PC-9 (cell line): ENCODE results near the gene PLPP3. TPM values are rescaled to one million over a fixed set of nuclear protein-coding genes. Genes with fewer than 3 reads are reported as not detected.

Experiments used
- BruUV-seq: library from RNA; stranded (reverse); fragments of 400-500 nt; replicated peaks from 2 replicates; lab custom pipeline; 2021; lab: Mats Ljungman, UMichigan
- CTCF ChIA-PET: fragments of 300-600 bp; sonication (Branson Sonifier 250); formaldehyde crosslinking; loops from one replicate; lab custom pipeline; 2022; ENCODE audit warnings: antibody characterized with exemption; lab: Charles Lee
- POLR2A ChIA-PET: fragments of 300-600 bp; sonication (Branson Sonifier 250); formaldehyde crosslinking; loops from one replicate; lab custom pipeline; 2022; ENCODE audit warnings: antibody characterized with exemption; ENCODE audit not compliant: unreplicated experiment; lab: Charles Lee
- DNase-seq, 2 experiments: peaks; one replicate each; pipeline versions ENCODE4 v3.0.0 to v3.0.0-alpha.2; 2015 to 2022; ENCODE audit warnings: mixed read lengths in 1 of 2
- H2AFZ ChIP-seq: fragments of 200-600 bp; sonication (generic); 2 replicates; pipeline ENCODE4 v1.8.1; 2017; ENCODE audit warnings: antibody characterized with exemption
- H3F3A ChIP-seq: fragments of 200-600 bp; sonication (generic); 2 replicates; pipeline ENCODE4 v1.8.1; 2017; ENCODE audit warnings: antibody characterized with exemption, mild to moderate bottlenecking, low read depth; ENCODE audit not compliant: insufficient read depth
- H3K27ac ChIP-seq: fragments of 200-600 bp; sonication (generic); 2 replicates; pipeline ENCODE4 v1.6.1; 2016; ENCODE audit warnings: mixed run types
- H3K27me3 ChIP-seq: fragments of 200-600 bp; sonication (generic); 2 replicates; pipeline ENCODE4 v1.6.1; 2016; ENCODE audit warnings: low read depth, mixed run types; ENCODE audit not compliant: insufficient read depth
- H3K36me3 ChIP-seq: fragments of 200-600 bp; sonication (generic); 2 replicates; pipeline ENCODE4 v1.6.1; 2016; ENCODE audit warnings: low read depth, mixed run types
- H3K4me1 ChIP-seq: fragments of 200-600 bp; sonication (generic); replicated peaks from 2 replicates; pipeline ENCODE4 v1.6.1; 2016; ENCODE audit warnings: mixed run types; ENCODE audit not compliant: insufficient read depth
- H3K4me2 ChIP-seq: fragments of 200-600 bp; sonication (generic); 2 replicates; pipeline ENCODE4 v1.6.1; 2017; ENCODE audit warnings: mixed run types
- H3K4me3 ChIP-seq: fragments of 200-600 bp; sonication (generic); 2 replicates; pipeline ENCODE4 v1.6.1; 2016; ENCODE audit warnings: mixed run types
- H3K79me2 ChIP-seq: fragments of 200-600 bp; sonication (generic); 2 replicates; pipeline ENCODE4 v1.6.1; 2017; ENCODE audit warnings: low read depth, mixed run types
- H3K9me2 ChIP-seq: fragments of 200-600 bp; sonication (generic); 2 replicates; pipeline ENCODE4 v1.8.1; 2017; ENCODE audit warnings: mild to moderate bottlenecking; ENCODE audit not compliant: insufficient read depth
- H3K9me3 ChIP-seq: fragments of 200-600 bp; sonication (generic); 2 replicates; pipeline ENCODE4 v1.8.1; 2016; ENCODE audit warnings: low read depth; ENCODE audit not compliant: insufficient read depth
- H4K20me1 ChIP-seq: fragments of 200-600 bp; sonication (generic); 2 replicates; pipeline ENCODE4 v1.8.1; 2017; ENCODE audit not compliant: insufficient read depth
- EZH2 ChIP-seq: fragments of 200-600 bp; sonication (generic); IDR thresholded peaks from 2 replicates; pipeline ENCODE4 v1.8.0; 2017; ENCODE audit warnings: antibody characterized with exemption, low read depth
- intact Hi-C: fragments of 100-400 bp; cut with micrococcal nuclease; formaldehyde crosslinking; loops from one replicate; pipeline ENCODE4 v1.10.0; 2022; ENCODE audit not compliant: unreplicated experiment
- total RNA-seq: library from RNA; stranded (reverse); gene quantifications from 2 replicates; pipeline ENCODE4 v1.2.3, GENCODE V29; 2021
- TF ChIP-seq, protein P1 (sequence below): fragments of 200-600 bp; sonication (generic); conservative IDR thresholded peaks from 2 replicates; pipeline ENCODE4 v1.6.1; 2017; ENCODE audit warnings: mixed run types, antibody characterized with exemption, mild to moderate bottlenecking, moderate library complexity

Gene PLPP3
- total RNA-seq, 1 experiment from 2014 or later = 22.4 TPM

DNA sequence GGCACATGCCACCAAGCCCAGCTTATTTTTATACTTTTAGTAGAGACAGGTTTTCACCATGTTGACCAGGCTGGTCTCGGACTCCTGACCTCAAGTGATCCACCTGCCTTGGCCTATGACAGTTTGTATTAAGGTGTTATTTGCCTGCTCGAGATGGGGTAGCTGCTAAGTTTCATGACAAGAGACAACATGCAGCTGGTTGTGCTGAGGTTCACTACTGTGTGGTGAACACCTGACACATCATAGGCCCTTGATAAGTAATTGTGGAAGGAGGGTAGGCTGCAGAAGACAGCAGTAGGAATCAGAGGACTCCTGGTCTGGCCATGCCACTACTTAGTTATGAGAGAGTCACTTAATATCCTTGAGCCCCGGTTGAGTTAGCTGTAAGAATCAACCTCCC, 46.2 kb downstream of the PLPP3 start:
- no peak for TF ChIP-seq EZH2
- TF ChIP-seq, protein P1, sequence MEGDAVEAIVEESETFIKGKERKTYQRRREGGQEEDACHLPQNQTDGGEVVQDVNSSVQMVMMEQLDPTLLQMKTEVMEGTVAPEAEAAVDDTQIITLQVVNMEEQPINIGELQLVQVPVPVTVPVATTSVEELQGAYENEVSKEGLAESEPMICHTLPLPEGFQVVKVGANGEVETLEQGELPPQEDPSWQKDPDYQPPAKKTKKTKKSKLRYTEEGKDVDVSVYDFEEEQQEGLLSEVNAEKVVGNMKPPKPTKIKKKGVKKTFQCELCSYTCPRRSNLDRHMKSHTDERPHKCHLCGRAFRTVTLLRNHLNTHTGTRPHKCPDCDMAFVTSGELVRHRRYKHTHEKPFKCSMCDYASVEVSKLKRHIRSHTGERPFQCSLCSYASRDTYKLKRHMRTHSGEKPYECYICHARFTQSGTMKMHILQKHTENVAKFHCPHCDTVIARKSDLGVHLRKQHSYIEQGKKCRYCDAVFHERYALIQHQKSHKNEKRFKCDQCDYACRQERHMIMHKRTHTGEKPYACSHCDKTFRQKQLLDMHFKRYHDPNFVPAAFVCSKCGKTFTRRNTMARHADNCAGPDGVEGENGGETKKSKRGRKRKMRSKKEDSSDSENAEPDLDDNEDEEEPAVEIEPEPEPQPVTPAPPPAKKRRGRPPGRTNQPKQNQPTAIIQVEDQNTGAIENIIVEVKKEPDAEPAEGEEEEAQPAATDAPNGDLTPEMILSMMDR = no peak
- CTCF ChIA-PET = no interaction called here

DNA sequence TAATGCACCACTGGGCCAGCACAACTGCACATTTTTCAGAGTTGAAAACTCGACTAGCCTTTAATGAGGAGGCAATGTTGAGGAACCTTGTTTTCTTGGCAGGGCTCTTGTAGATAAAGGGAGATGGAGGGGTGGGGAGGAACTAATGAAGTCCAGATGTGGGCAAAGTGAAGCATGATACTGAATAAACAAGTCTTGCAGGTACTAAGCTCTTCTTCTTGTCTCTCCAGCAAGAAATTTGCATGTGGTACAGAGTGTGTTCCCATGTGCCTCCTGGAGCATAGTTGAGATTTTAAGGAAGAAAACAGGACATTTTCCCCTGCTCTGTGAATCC, 47.0 kb downstream of the PLPP3 start:
- no TSS peak for BruUV-seq
- no peak overlapping the region for H2AFZ ChIP-seq
- no peaks in the 10 kb centered on the region; the same call in 1 of the 2 replicates for H3K4me1 ChIP-seq
- ChIA-PET POLR2A (no interaction called here), CTCF (no interaction called here)
- H3K9me2 ChIP-seq = no peaks in the 10 kb centered on the region
- H4K20me1 ChIP-seq = no peaks in the 10 kb centered on the region; the same call in 1 of the 2 replicates
- no peak for DNase-seq
- H3K36me3 ChIP-seq = peaks cover 19% of the 10 kb centered on the region; the same call in 1 of the 2 replicates
- no peak overlapping the region for H3K4me3 ChIP-seq
- H3K27me3 ChIP-seq = no peaks in the 10 kb centered on the region
- H3K79me2 ChIP-seq = peaks cover 52% of the 10 kb centered on the region
- no peaks in the 10 kb centered on the region for H3F3A ChIP-seq
- no peaks in the 10 kb centered on the region for H3K9me3 ChIP-seq
- no peak overlapping the region for H3K27ac ChIP-seq
- H3K4me2 ChIP-seq = no peak overlapping the region
- intact Hi-C loops = no loop called here
- TF ChIP-seq EZH2 = no peak
- TF ChIP-seq, protein P1 = no peak

More for the DNA sequence above, 46.2 kb downstream of the PLPP3 start:
- no peaks in the 10 kb centered on the region for H3K9me2 ChIP-seq
- peaks cover 52% of the 10 kb centered on the region for H3K79me2 ChIP-seq
- H3K4me3 ChIP-seq = no peak overlapping the region
- no peaks in the 10 kb centered on the region for H3K27me3 ChIP-seq
- intact Hi-C loops = no loop called here
- DNase-seq = no peak
- no peak overlapping the region for H2AFZ ChIP-seq
- no peaks in the 10 kb centered on the region; the same call in 1 of the 2 replicates for H3K4me1 ChIP-seq
- H3K36me3 ChIP-seq = peaks cover 19% of the 10 kb centered on the region; the same call in 1 of the 2 replicates
- H4K20me1 ChIP-seq = peaks cover 3% of the 10 kb centered on the region; the same call in 1 of the 2 replicates
- H3K4me2 ChIP-seq = no peak overlapping the region
- no TSS peak for BruUV-seq
- POLR2A ChIA-PET = no interaction called here
- H3F3A ChIP-seq = no peaks in the 10 kb centered on the region
- no peak overlapping the region for H3K27ac ChIP-seq
- H3K9me3 ChIP-seq = no peaks in the 10 kb centered on the region

DNA sequence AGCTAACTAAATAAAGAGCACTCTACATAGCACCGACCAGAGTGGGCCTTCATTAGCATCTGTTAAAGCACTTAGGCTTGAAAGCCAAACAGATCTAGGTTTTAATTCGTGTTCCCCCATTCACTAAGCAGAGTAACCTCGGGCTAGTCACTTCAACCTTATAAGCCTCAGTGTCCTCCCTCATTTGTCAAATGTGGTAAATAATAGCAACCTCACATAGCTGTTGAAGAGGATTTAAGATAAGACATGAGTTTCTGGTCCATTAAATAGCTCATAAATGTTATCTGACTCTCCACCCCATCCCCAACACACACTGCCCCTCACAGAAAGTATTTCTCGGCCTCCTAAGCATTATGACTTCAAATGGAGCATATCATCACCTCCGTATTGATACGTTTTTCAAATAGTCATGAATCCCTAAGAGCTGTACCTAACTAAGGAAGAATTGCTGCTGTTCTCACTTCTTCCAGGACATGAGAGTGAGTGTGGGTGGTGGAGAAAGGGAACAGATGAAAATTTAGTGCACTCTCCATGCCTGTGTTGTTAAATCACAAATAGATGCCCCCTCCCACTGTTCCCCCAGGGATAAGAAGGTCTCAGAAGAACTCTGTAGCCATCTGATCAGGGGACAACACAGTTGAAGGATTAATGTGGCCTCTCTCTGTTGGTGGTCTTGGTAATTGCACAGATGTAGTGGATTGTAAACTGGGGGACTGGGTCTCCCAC, 47.6 kb downstream of the PLPP3 start:
- Histone ChIP-seq H4K20me1 (no peaks in the 10 kb centered on the region; the same call in 1 of the 2 replicates), H3K9me3 (no peaks in the 10 kb centered on the region), H3K4me3 (no peak overlapping the region), H3K36me3 (peaks cover 16% of the 10 kb centered on the region; the same call in 1 of the 2 replicates), H3K9me2 (no peaks in the 10 kb centered on the region), H3F3A (no peaks in the 10 kb centered on the region), H3K79me2 (peaks cover 52% of the 10 kb centered on the region), H2AFZ (no peak overlapping the region), H3K4me2 (no peak overlapping the region), H3K4me1 (no peaks in the 10 kb centered on the region; the same call in 1 of the 2 replicates), H3K27me3 (no peaks in the 10 kb centered on the region), H3K27ac (no peak overlapping the region)
- CTCF ChIA-PET = no interaction called here
- POLR2A ChIA-PET = no interaction called here
- TF ChIP-seq, protein P1 = no peak
- no peak for TF ChIP-seq EZH2
- no TSS peak for BruUV-seq
- intact Hi-C loops = no loop called here
- no peak for DNase-seq
